8988T (cell line): ENCODE results near the gene CDC42EP3.

Experiments
- DNase-seq: peaks from one replicate; pipeline ENCODE4 v3.0.0; 2011

CDC42EP3 gene, protein sequence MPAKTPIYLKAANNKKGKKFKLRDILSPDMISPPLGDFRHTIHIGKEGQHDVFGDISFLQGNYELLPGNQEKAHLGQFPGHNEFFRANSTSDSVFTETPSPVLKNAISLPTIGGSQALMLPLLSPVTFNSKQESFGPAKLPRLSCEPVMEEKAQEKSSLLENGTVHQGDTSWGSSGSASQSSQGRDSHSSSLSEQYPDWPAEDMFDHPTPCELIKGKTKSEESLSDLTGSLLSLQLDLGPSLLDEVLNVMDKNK

DNA sequence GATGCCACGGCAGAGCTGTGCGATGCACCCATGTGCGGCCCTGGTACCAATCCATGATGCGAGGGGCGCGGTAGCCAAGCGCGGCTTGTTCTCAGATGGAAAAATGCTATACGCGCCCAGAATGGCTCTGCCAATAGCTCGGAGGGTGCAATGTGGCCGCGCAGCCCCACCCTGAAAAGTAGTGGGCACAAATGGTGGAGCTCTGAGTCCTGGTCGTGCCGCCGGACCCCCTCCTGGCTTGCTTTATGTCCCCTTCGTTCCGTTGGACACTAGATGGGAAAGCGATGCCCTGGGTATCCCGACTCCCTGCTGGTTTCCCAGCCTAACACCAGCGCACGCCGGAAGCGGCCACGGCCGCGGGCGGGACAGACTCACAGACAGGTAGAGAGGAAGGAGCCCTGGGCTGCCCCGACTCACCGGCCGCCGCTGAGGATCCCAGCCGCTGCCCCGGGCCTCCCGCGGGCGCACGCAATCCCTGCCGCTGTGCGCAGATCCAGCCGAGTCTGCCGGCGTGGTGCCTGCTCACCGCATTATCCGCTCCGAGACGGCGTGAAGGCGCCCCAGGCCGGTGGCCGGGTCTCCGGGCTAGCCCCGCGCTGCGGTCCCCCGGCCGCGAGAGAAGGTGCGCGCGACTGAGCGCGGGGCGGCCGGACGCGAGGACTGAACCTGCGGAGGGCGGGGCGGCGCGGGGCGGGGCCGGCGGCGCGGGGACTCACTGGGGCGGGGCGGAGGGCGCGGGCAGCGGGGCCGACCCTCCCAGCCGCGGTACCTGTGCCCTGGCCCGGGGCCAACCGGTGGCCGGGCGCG lies at the start of gene CDC42EP3:
Gene CDC42EP3 (minus strand): TSS at position 634 of the 807 bp plus-strand sequence. CDS start 25,055 bp downstream, outside the sequence.
- DNase-seq, result peak; percentile 64

DNA sequence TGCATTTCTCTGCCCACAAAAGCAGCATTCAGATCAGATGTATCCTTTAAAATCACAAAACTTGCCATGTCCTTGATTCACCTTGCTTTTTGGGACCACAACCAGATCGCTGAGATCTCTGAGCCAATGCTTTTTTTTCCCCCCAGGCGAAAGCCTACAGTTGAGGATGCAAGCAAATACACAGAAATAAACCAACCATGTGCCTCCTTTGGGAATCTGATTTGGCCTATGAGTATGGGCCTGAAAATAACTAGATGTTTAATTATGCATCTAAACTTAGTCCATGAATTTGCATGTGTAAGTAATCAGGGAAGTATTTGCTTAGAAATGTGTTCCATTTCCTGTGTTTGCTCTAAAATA lies 49.7 kb upstream of the CDC42EP3 start:
- DNase-seq, result no peak

GRCh38 chr2:37720533-37721200 lies 49.2 kb upstream of the CDC42EP3 start:
- no peak for DNase-seq

DNA sequence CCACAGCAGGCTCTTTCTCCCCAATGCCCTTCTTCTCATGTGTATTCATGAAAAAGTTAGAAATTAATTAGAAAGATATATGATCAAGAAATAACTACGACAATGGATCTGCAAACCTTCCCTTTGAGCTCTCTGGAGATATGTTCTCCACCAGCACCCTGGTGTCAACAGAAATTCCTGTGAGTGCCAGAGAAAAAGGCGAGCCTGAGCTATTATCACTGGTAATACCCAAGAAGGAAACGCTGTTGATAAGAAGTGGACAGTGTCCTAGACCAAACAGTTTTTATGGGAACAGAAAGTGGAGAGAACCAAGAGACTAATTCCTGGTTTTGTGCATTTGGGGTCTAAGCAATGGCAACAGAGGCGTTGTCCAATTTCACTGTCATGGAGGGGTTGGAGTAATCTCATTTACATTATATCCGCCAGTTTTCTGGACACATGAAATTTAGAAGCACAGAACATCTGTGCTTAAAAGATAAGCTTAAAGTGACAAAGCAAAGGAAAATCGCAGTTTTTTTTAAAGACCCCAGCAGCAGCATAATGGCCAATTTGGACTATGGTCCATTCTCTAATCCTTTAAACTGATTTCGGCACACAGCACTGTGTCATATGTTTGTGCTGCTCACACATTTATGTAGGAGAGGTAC lies 47.2 kb upstream of the CDC42EP3 start:
- DNase-seq, result no peak

DNA sequence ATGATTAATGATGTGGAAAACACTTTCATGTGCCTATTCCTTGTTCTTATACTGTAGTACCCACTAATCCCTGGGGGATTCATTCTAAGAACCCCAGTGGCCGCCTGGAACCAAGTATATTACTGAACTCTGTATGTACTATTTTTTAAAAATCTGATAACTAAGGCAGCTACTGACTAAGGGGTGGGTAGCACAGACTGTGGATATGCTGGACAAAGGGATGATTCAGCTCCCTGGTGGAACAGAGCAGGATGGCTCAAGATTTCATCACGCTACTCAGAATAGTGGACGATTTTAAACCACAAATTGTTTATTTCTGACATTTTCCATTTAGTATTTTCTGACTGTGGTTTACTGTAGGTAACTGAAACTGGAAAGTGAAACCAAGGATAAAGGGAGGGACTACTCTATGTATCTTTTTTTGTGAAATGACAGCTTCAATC lies 41.8 kb upstream of the CDC42EP3 start:
- DNase-seq, result no peak

GRCh38 chr2:37711831-37712230 lies 40.4 kb upstream of the CDC42EP3 start:
- DNase-seq, result no peak

DNA sequence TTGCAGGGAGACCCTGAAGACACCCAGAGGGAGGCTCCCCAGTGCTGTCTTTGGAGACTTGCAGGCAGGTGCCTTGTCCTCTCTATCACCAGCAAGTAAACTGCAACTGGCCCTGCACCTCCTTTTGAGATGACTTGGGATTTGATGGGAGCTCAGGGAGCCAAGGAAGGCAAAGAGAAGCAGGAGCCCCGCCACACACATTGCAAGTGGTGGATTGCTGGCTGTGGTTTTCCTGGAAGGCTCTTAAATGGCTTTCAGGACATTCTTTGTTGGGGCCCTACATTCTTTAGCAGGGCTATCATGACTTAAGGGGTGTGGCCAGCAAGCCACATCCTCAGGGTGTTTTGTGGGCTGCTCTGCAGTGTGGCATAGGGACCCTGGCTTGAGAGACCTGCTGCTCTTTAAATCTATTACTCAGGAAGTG lies 39.9 kb upstream of the CDC42EP3 start:
- peak; percentile 32 for DNase-seq

DNA sequence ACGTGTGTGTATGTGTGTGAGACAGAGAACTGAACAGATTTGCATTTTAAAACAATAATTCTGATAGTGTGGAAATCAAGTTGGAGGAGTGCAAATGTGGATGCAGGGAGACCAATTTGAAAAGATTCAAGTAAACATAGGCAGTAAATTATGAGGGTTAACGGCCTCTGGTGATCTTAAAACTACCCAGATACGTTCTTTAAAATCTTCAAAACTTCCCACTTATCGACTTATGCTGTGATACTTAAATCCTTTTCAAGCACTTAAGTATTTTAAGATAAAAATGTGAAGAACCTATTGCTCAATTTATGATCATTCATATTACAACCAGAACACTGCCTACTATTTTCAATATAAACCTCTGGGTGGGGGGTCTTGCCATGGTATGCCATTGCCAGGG lies 37.7 kb upstream of the CDC42EP3 start:
- DNase-seq, result no peak

DNA sequence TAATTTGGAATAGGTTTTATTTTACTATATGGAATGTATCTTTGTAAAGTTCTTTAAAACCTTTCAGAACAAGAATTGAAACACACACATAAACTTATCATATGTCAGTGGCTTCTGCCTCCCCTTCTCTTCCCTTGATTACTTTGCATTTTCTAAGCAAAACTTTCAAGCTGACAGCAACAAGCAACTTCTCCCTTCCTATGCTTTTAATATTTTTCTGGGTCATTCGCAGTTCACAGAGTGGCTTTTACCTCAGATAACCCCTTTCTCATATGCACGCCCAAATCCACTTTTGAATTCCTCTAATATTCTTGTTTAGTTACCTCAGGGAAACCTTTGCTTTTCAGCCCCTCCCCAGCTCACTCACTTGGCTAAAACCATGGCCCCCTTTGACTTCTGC lies 36.7 kb upstream of the CDC42EP3 start:
- DNase-seq, result no peak

DNA sequence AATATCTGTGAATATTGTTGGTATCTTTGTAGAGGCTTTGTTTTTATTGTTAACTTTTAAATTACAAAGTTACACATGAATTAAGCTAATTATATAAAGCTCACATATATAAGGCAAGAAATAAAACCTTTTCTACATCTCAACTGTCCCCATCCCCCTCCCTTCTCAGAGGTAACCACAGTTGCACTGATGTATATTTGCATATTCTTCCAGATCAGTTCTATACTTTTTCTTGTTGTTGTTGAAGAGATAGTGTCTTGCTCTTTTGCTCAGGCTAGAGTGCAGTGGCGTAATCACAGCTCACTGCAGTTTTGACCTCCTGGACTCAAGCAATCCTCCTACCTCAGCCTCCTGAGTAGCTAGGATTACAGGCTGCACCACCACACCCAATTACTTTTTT lies 36.0 kb upstream of the CDC42EP3 start:
- no peak for DNase-seq

- no peak for DNase-seq
Measured at GRCh38 chr2:37706334-37707183, 35.1 kb upstream of the CDC42EP3 start.

DNA sequence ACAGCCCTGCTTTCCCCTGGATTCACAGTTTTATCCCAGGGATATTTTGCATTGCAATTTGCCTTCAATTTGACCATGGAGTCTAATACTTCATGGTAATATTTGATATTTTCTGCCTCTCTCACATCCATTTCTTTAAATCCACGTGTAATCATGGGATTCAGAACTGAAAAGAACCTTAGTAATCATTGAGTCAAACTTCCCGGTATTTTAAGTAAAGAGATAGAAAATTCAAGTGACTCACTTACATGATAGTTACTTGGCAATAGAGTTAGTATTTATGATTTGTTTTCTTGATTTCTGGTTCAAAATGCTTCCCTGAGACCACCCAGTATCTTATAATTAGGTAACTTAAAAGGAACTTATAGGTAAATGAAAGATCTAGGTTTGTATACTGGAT lies 33.7 kb upstream of the CDC42EP3 start:
- no peak for DNase-seq

DNA sequence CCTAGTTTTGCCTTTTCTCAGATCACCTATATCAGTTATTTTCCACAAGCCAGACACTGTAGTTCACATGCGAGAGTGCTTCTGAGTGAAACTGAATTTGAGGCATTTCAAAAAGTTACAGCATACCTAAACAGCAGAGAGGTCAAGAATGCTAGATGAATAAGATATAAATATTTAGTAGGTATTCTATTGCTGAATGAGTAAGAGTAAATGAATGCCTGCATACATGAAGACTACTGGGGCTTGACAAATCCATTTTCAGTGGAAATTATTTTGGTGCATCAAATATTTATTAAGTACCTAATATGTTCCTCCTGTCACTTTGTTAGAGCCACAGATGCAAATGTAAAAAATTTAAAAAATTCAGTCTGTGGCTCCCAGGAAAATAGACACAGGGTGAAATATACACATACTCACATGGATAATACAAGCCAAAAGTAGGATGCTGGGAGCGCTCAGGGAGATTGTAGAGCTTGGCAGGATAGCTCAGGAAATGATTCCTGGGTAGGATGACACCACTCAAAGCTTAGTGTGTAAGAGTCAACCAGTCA lies 27.6 kb upstream of the CDC42EP3 start:
- no peak for DNase-seq

- no peak for DNase-seq
Measured at GRCh38 chr2:37695336-37695735, 23.9 kb upstream of the CDC42EP3 start.

DNA sequence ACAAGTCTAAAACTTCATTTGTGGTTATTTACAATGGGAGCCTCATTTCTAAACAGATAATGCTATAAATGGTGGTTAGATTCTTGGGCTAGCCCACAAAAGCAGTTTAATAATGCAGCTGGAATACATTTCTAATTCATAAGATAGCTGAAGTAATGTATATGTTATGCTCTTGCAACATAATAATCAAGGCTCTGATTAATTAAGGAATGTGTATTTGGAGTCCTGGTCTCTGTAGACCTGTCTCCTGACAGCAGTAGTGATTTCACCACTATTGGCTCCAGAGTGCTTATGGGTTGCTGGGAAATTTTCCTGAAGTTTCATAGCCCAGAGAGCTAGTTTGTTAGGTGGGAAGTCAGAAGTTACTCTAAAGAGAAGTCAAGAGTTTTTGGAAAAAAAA lies 21.3 kb upstream of the CDC42EP3 start:
- DNase-seq, result no peak

DNA sequence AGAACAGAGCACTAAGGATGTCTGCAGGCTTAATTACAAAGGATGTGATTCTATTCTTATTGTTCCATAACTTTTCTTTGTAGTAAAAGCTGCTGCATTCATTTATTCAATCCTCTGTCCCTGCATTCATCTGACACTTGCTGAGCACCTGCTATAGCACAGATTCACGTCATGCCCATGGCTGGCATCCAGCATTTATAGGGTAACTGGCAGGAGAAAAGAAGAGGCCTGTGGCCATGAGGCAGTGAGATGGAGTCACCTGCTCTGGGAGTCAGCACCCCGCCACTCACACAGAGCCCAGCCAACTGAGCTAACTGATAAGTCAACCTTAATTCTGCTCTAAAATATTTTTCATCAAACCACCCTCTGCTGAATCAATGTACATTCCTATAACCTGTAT lies 18.3 kb upstream of the CDC42EP3 start:
- DNase-seq, result no peak

DNA sequence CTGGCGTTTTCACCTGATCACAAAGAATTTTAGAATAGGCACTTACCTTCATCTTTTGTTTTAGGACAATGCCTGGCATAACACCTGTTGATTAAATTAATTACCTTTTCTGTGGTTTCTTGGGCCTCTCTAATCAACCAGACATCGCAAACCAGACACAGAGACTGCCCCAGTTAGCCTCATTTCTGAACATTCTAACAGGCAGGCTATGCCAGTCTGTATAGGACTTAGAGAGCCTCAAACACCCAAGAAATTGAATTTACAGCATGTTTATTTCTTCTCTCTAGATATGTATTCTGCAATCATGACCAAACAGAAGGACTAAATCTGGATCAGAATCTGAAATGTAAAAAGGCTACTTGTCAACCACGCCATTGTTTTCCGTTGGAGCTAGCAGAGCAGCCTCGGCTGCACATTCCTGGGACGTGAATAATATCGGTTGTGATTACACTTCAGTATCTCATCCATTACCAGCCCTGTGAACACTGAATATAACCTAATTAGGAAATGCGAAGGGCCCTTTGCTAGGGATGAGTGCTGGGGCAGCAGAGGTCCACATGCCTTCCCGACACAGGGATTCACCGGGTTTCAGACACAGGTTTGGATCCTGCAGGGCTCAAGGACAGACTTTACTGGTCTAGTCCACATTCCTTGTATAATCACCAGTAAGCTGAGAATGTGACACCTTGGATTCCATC lies 17.5 kb upstream of the CDC42EP3 start:
- no peak for DNase-seq

DNA sequence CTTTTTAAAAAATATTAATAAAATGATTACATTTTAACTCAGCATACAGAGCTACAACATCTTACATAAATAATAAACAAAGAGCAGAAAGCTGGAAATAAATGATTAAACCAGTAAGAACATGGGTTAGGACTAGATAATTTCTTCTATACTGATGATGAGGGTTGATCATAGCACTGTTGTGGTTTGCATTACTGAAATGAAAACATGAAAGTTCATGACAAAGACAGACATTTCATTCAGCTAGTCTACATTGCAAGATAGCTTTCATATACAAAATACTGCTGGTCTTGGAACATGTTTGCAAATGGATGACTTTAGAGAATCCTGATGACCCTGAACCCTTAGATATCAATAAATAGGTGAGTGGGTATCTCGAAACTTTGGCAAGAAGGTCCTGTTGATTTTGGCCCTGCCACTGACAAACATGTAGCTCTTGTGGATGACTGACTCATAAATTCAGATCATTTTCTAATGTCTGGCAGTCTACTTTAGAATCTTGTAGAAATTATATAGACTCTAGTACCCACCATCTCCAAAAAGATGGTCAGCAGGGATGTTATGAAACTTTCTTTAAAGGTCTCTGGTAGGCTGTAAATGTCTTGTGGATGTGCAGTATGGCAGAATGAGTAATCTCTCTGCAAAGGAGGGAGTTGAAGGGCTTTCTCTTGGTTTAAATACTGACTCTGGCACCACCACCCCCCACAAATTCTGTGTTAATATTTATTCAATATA lies 15.5 kb upstream of the CDC42EP3 start:
- DNase-seq, result no peak

GRCh38 chr2:37684809-37685208 lies 13.4 kb upstream of the CDC42EP3 start:
- DNase-seq, result no peak

- DNase-seq, result no peak
Measured at GRCh38 chr2:37683921-37684780, 12.7 kb upstream of the CDC42EP3 start.
